HL-60 (cell line): ENCODE data around the gene SCYL3.

Experiments
- POLR2AphosphoS5 ChIP-seq: IDR thresholded peaks from 2 replicates; pipeline ENCODE4 v1.6.1; 2012; ENCODE audit warnings: low read depth
- TF ChIP-seq, protein P1 (sequence below): IDR thresholded peaks from one replicate; pipeline ENCODE4 v1.5.1; 2011; ENCODE audit warnings: low read length, control low read depth, inconsistent platforms; ENCODE audit not compliant: insufficient read depth
- TF ChIP-seq, protein P2 (sequence below): IDR thresholded peaks from 2 replicates; pipeline ENCODE4 v1.6.1; 2012; ENCODE audit warnings: low read depth; ENCODE audit not compliant: insufficient replicate concordance

DNA sequence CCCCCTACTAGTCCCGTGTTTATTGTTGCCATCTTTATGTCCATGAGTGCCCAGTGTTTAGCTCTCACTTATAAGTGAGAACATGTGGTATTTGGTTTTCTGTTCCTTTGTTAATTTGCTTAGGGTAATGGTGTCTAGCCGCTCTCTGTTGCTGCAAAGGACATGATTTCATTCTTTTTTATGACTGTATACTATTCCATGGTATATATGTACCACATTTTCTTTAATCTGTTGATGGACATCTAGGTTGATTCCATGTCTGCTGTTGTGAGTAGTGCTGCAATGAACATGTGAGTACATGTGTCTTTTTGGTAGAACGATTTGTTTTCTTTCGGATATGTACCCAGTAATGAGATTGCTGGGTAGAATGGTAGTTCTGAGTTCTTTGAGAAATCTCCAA lies 54.8 kb downstream of the SCYL3 start:
- TF ChIP-seq, protein P1, sequence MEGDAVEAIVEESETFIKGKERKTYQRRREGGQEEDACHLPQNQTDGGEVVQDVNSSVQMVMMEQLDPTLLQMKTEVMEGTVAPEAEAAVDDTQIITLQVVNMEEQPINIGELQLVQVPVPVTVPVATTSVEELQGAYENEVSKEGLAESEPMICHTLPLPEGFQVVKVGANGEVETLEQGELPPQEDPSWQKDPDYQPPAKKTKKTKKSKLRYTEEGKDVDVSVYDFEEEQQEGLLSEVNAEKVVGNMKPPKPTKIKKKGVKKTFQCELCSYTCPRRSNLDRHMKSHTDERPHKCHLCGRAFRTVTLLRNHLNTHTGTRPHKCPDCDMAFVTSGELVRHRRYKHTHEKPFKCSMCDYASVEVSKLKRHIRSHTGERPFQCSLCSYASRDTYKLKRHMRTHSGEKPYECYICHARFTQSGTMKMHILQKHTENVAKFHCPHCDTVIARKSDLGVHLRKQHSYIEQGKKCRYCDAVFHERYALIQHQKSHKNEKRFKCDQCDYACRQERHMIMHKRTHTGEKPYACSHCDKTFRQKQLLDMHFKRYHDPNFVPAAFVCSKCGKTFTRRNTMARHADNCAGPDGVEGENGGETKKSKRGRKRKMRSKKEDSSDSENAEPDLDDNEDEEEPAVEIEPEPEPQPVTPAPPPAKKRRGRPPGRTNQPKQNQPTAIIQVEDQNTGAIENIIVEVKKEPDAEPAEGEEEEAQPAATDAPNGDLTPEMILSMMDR = no peak
- TF ChIP-seq POLR2AphosphoS5 = no peak
- TF ChIP-seq, protein P2, sequence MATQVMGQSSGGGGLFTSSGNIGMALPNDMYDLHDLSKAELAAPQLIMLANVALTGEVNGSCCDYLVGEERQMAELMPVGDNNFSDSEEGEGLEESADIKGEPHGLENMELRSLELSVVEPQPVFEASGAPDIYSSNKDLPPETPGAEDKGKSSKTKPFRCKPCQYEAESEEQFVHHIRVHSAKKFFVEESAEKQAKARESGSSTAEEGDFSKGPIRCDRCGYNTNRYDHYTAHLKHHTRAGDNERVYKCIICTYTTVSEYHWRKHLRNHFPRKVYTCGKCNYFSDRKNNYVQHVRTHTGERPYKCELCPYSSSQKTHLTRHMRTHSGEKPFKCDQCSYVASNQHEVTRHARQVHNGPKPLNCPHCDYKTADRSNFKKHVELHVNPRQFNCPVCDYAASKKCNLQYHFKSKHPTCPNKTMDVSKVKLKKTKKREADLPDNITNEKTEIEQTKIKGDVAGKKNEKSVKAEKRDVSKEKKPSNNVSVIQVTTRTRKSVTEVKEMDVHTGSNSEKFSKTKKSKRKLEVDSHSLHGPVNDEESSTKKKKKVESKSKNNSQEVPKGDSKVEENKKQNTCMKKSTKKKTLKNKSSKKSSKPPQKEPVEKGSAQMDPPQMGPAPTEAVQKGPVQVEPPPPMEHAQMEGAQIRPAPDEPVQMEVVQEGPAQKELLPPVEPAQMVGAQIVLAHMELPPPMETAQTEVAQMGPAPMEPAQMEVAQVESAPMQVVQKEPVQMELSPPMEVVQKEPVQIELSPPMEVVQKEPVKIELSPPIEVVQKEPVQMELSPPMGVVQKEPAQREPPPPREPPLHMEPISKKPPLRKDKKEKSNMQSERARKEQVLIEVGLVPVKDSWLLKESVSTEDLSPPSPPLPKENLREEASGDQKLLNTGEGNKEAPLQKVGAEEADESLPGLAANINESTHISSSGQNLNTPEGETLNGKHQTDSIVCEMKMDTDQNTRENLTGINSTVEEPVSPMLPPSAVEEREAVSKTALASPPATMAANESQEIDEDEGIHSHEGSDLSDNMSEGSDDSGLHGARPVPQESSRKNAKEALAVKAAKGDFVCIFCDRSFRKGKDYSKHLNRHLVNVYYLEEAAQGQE = no peak
